ENCODE results near the gene RWDD4.

- TF ChIP-seq CTCF (IDR thresholded peaks at IDR 0.05), result no peak
- no peak for TF ChIP-seq POLR2A (IDR thresholded peaks at IDR 0.05)
Measured at GRCh38 chr4:183609151-183609550, 49.8 kb downstream of the RWDD4 start.

All from esophagus squamous epithelium (tissue), 4 donors.